Astrocyte of the cerebellum (primary cell): ENCODE data around the gene SMAD6.
A peak's percentile ranks its signal among the peaks of the same experiment; 100 is the strongest.
"Not testable (repeated sequence)": the region's sequence is repeated elsewhere in the genome, so short reads cannot be mapped to it uniquely, and the experiment has no call there.

Experiments used
- DNase-seq: peaks from one replicate; pipeline ENCODE4 v3.0.0-alpha.2; 2011; ENCODE audit warnings: low read depth
- H3K4me3 ChIP-seq: 2 replicates; pipeline ENCODE4 v1.5.1; 2011; ENCODE audit warnings: mild to moderate bottlenecking, low read depth, low read length, moderate library complexity
- CTCF ChIP-seq: IDR thresholded peaks from 2 replicates; pipeline ENCODE4 v1.5.1; 2012; ENCODE audit warnings: low read length, low read depth, moderate library complexity, mild to moderate bottlenecking; ENCODE audit errors: missing control alignments
- in situ Hi-C: cut with HindIII; loops from 2 replicates; pipeline ENCODE4 v1.10.0; 2017; ENCODE audit warnings: low sequenced_read_pairs

The SMAD6 gene

GRCh38 chr15:66680502-66680901 is 21.5 kb upstream of the SMAD6 start:
- no peak overlapping the region for H3K4me3 ChIP-seq
- in situ Hi-C loops: no loop called here
- no peak for DNase-seq
- no peak for TF ChIP-seq CTCF

- TF ChIP-seq CTCF: no peak
- in situ Hi-C loops: no loop called here
- no peak for DNase-seq
- H3K4me3 ChIP-seq: no peak overlapping the region
Observed at GRCh38 chr15:66681395-66681794, 20.6 kb upstream of the SMAD6 start.

GRCh38 chr15:66682246-66682645 is 19.8 kb upstream of the SMAD6 start:
- no peak for TF ChIP-seq CTCF
- in situ Hi-C loops: no loop called here
- H3K4me3 ChIP-seq: no peak overlapping the region
- DNase-seq: no peak

GRCh38 chr15:66682865-66683264 is 19.2 kb upstream of the SMAD6 start:
- no peak for TF ChIP-seq CTCF
- H3K4me3 ChIP-seq: no peak overlapping the region
- no peak for DNase-seq
- in situ Hi-C loops: no loop called here

GRCh38 chr15:66684136-66684681 is 17.8 kb upstream of the SMAD6 start:
- in situ Hi-C loops: no loop called here
- TF ChIP-seq CTCF: no peak
- DNase-seq: no peak
- no peak overlapping the region for H3K4me3 ChIP-seq

- peak; percentile 47 for TF ChIP-seq CTCF
- in situ Hi-C loops: no loop called here
- no peak overlapping the region for H3K4me3 ChIP-seq
- DNase-seq: no peak
Observed at GRCh38 chr15:66685638-66686150, 16.3 kb upstream of the SMAD6 start.

GRCh38 chr15:66690912-66691311 is 11.1 kb upstream of the SMAD6 start:
- H3K4me3 ChIP-seq, in situ Hi-C loops, DNase-seq: not testable (repeated sequence)
